ENCODE measurements around the gene GTF3C1. TPM values are rescaled to one million over a fixed set of nuclear protein-coding genes. Genes with fewer than 3 reads are reported as not detected.
A peak's percentile ranks its signal among the peaks of the same experiment; 100 is the strongest.

GTF3C1 gene
- total and polyA plus RNA-seq, 2 of the 13 experiments (the other 11 are each of a cell fraction or from before 2014, with no cell fraction given): 29.2 to 72.7 TPM

GRCh38 chr16:27429981-27430441, 119.7 kb downstream of the GTF3C1 start:
- H3K79me2 ChIP-seq (ENCODE audit: insufficient read depth, low read length): no peaks in the 10 kb centered on the region
- H3K27ac ChIP-seq (ENCODE audit: extremely low read length, insufficient read depth, low read length): no peak overlapping the region
- no TSS peak for BruUV-seq (replicated peaks)
- H3K27me3 ChIP-seq (ENCODE audit: control insufficient read depth in 1 of 2, insufficient read depth in 2 of 2, low read length in 2 of 2): peaks cover 0 to 13% of the 10 kb centered on the region in 2 experiments; a peak in 3 of 5 replicates
- in situ Hi-C loops (cut with HindIII; ENCODE audit: extremely low pct_ligation_motif_present, low pct_unique_long_range_greater_than_20kb) (no loop called here), intact Hi-C loops (cut with micrococcal nuclease; ENCODE audit: unreplicated experiment) (no loop called here)
- WGBS (ENCODE audit: low lambda C conversion rate): 26% methylated on average over 10 of the region's 16 CpGs
- FAIRE-seq (no peak), ATAC-seq (no peak), DNase-seq (ENCODE audit: low spot score) (no peak)
- TF ChIP-seq GMEB1 (CRISPR knock-in tag; IDR thresholded peaks at IDR 0.05; ENCODE audit: borderline replicate concordance) (no peak), ZBTB39 (CRISPR knock-in tag; IDR thresholded peaks at IDR 0.05) (no peak), ZNF687 (CRISPR knock-in tag; IDR thresholded peaks at IDR 0.05) (0 out of 2 replicates have a peak, but pooled peaks have one; percentile 20)
- TF ChIP-seq, protein P1, sequence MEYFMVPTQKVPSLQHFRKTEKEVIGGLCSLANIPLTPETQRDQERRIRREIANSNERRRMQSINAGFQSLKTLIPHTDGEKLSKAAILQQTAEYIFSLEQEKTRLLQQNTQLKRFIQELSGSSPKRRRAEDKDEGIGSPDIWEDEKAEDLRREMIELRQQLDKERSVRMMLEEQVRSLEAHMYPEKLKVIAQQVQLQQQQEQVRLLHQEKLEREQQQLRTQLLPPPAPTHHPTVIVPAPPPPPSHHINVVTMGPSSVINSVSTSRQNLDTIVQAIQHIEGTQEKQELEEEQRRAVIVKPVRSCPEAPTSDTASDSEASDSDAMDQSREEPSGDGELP (IDR thresholded peaks at IDR 0.05; ENCODE audit: borderline replicate concordance, low read depth): no peak
- H3K36me3 ChIP-seq (replicated peaks in 1 of 2; ENCODE audit: control insufficient read depth in 1 of 2, insufficient read depth in 2 of 2, low read length in 2 of 2): no peaks in the 10 kb centered on the region
- no peak overlapping the region for H3K9ac ChIP-seq (ENCODE audit: insufficient read depth, low read depth, low read length)
- H2AFZ ChIP-seq (ENCODE audit: low read length): no peak overlapping the region
- no peak overlapping the region for H3K4me2 ChIP-seq (ENCODE audit: low read depth, low read length)
- H3K9me3 ChIP-seq (ENCODE audit: low read length): no peaks in the 10 kb centered on the region
- no peaks in the 10 kb centered on the region for H4K20me1 ChIP-seq (ENCODE audit: insufficient read depth, low read length)
- H3K4me3 ChIP-seq (replicated peaks in 1 of 3; ENCODE audit: insufficient read depth in 1 of 3, low read depth in 2 of 3, low read length in 3 of 3): no peak overlapping the region
- CTCF ChIA-PET (ENCODE audit: low intra/inter-chr PET ratio, low total read pairs): no interaction called here
- POLR2A ChIA-PET: no interaction called here
- 0 out of 2 replicates have a peak, but pooled peaks cover 10% of the 10 kb centered on the region for H3K4me1 ChIP-seq (ENCODE audit: insufficient read depth, low read length)

All from HepG2 (cell line).